ENCODE results near the gene ACIN1.

DNA sequence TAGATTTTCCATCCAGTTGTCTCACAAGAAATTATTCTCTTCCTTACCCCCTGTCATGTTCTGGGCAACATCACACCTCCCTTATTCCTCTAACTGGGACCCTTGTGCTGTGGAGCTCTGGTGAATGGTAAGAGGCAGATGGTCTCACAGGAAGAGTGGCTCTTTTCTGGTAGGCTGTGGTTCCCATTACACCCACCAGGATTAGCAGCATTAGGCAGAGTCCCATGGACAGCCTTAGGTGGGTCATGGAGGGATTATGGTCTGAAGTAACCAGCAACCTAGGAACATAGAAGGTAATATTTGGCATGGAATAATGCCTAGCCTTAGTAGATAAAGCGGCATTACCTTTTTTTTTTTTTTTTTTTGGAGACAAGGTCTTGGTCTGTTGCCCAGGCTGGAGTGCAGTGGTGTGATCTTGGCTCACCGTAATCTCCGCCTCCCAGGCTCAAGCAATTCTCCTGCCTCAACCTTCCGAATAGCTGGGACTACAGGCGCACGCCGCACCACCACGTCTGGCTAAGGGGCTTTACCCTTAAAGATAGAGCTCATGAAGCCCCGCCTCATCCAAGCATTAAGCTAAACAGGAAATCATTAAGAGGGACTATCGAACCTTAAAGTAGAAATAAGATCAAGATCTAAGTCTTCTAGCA is 4.4 kb upstream of the ACIN1 start:
- TF ChIP-seq EP300 (IDR thresholded peaks at IDR 0.05; ENCODE audit: borderline replicate concordance): no peak
- no peak for TF ChIP-seq CREB1 (IDR thresholded peaks at IDR 0.05; ENCODE audit: low read depth)
- TF ChIP-seq REST (IDR thresholded peaks at IDR 0.05; ENCODE audit: low read depth): no peak
- TF ChIP-seq, protein P1, sequence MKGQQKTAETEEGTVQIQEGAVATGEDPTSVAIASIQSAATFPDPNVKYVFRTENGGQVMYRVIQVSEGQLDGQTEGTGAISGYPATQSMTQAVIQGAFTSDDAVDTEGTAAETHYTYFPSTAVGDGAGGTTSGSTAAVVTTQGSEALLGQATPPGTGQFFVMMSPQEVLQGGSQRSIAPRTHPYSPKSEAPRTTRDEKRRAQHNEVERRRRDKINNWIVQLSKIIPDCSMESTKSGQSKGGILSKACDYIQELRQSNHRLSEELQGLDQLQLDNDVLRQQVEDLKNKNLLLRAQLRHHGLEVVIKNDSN (IDR thresholded peaks at IDR 0.05): no peak

Data from Ishikawa (cell line).